Measurements from ENCODE around the gene PTTG1. TPM values are rescaled to one million over a fixed set of nuclear protein-coding genes. Genes with fewer than 3 reads are reported as not detected.

The PTTG1 gene
- polyA plus RNA-seq (2012; rRNA removed): 221 and 279 TPM in 2 replicates
- 275 and 326 TPM in 2 replicates for polyA plus RNA-seq (2012; cell fraction: cytosol; rRNA removed)
- polyA plus RNA-seq (2012; cell fraction: nucleus; rRNA removed): 88.1 and 137 TPM in 2 replicates

DNA sequence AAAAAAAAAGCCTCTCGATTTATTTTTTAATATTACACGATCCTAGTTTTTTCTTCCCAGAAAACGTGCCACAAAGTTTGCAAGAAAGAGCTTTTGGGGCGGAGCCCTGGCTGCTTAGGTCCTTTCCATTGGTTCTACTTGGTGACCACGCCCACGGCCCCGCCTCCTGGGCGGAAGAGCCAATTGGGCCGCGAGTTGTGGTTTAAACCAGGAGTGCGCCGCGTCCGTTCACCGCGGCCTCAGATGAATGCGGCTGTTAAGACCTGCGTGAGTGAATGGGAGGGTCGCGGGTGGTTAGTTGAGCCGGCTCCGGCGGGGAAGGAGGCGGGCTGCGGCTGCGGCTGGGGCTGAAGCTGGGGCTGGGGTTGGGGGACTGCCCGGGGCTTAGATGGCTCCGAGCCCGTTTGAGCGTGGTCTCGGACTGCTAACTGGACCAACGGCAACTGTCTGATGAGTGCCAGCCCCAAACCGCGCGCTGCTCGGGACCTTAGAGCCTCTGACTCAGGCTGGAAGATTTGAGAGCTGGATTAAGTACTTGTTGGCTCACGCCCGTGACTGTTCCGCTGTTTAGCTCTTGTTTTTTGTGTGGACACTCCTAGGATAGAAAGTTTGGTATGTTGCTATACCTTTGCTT lies at the start of gene PTTG1:
PTTG1 (plus strand) TSS at position 231 of the 634 bp plus-strand sequence. CDS start 458 bp downstream, outside the sequence.
- peaks cover 17 to 26% of the 10 kb centered on the region in 2 experiments; a peak in 3 of 4 replicates for H3K4me1 ChIP-seq (ENCODE audit: control insufficient read depth in 1 of 2, insufficient read depth in 2 of 2, low read depth in 1 of 2, low read length in 1 of 2)
- peak within 1 kb of the TSS; percentile 71 for H3K9ac ChIP-seq
- H3K4me3 ChIP-seq (ENCODE audit: low read depth in 2 of 2, low read length in 1 of 2): peak within 1 kb of the TSS; percentile 68 to 73
- peaks cover 12% of the 10 kb centered on the region for H3F3A ChIP-seq (replicated peaks; ENCODE audit: insufficient read depth)
- H3K9me2 ChIP-seq: no peaks in the 10 kb centered on the region
- H3K9me3 ChIP-seq: no peaks in the 10 kb centered on the region
- H3K36me3 ChIP-seq (replicated peaks in 1 of 2; ENCODE audit: control insufficient read depth in 1 of 2, insufficient read depth in 2 of 2, low read length in 1 of 2): peaks cover 14 to 24% of the 10 kb centered on the region in 2 experiments
- WGBS (ENCODE audit: low lambda C conversion rate): under 1% methylated on average over 38 of the region's 39 CpGs
- TF ChIP-seq SIN3A (IDR thresholded peaks at IDR 0.05; ENCODE audit: borderline replicate concordance, low read depth, low read length) (peak; percentile 92; the same call in 1 of the 2 replicates), YY1 (IDR thresholded peaks at IDR 0.05; ENCODE audit: low read depth) (0 out of 2 replicates have a peak, but pooled peaks have one; percentile 11), SMC3 (IDR thresholded peaks at IDR 0.05; ENCODE audit: low read depth, low read length) (no peak), MXI1 (IDR thresholded peaks at IDR 0.05; ENCODE audit: low read depth, low read length) (peak; percentile 67), CTCF (IDR thresholded peaks at IDR 0.05) (no peak), GATA2 (CRISPR knock-in tag; IDR thresholded peaks at IDR 0.05) (no peak), ZBTB33 (IDR thresholded peaks at IDR 0.05; ENCODE audit: borderline replicate concordance, low read depth) (0 out of 2 replicates have a peak, but pooled peaks have one; percentile 11), MAX (IDR thresholded peaks at IDR 0.05; ENCODE audit: low read depth) (peak; percentile 74; the same call in 1 of the 2 replicates), RCOR1 (IDR thresholded peaks at IDR 0.05; ENCODE audit: low read length) (no peak; the same call in 1 of the 2 replicates), MEF2A (IDR thresholded peaks at IDR 0.05; ENCODE audit: borderline replicate concordance, low read depth) (no peak), CHD2 (IDR thresholded peaks at IDR 0.05; ENCODE audit: low read length, partially characterized antibody) (peak; percentile 41), NRF1 (IDR thresholded peaks at IDR 0.05; ENCODE audit: low read depth, low read length) (peak; percentile 33; the same call in 1 of the 2 replicates), NFIC (IDR thresholded peaks at IDR 0.05; ENCODE audit: borderline replicate concordance) (0 out of 2 replicates have a peak, but pooled peaks have one; percentile 4), POLR2AphosphoS5 (IDR thresholded peaks at IDR 0.05; ENCODE audit: low read depth, low read length) (peak; percentile 92), TAF1 (IDR thresholded peaks at IDR 0.05; ENCODE audit: borderline replicate concordance, low read depth, low read length) (peak; percentile 80), FOXM1 (IDR thresholded peaks at IDR 0.05; ENCODE audit: low read depth) (peak; percentile 99)
- H3K27me3 ChIP-seq (ENCODE audit: insufficient read depth): no peaks in the 10 kb centered on the region
- DNase-seq: peak; percentile 90
- H3K79me2 ChIP-seq (ENCODE audit: insufficient read depth): peaks cover 70% of the 10 kb centered on the region
- ChIA-PET CTCF (interaction anchor here (0.6 to 13.8 kb wide), 3 partner anchors 18 to 1434 kb away, joined by 3 to 177 read pairs (median 3); no protein-coding TSS in a partner anchor), POLR2A (no interaction called here)
- peak within 1 kb of the TSS; percentile 78 for H2AFZ ChIP-seq (ENCODE audit: low read depth)
- H3K27ac ChIP-seq (ENCODE audit: low read depth in 2 of 2, low read length in 1 of 2): peak within 1 kb of the TSS; percentile 67 to 73
- H4K20me1 ChIP-seq (ENCODE audit: insufficient read depth): no peaks in the 10 kb centered on the region
- peak within 1 kb of the TSS; percentile 80 for H3K4me2 ChIP-seq

Measured in SK-N-SH (cell line).